Stimulated activated naive CD8-positive, alpha-beta T cell treated with anti-CD3 and anti-CD28 coated beads, Interleukin-15, amount 100 ng/mL, for 72 hours (primary cell): ENCODE data around the gene KANSL1.
A peak's percentile ranks its signal among the peaks of the same experiment; 100 is the strongest.
"Not testable (repeated sequence)": the region's sequence is repeated elsewhere in the genome, so short reads cannot be mapped to it uniquely, and the experiment has no call there.

Experiments
- ATAC-seq: fragments of 150-1000 bp; cut with Tn5 transposase; 2 replicates; pipeline ENCODE4 v1.10.0; 2021; ENCODE audit warnings: mild to moderate bottlenecking, moderate library complexity
- DNase-seq, 2 donors: peaks; one replicate each; pipeline ENCODE4 v3.0.0; 2021 to 2022
- H3K27ac Mint-ChIP-seq, 2 donors: one replicate each; pipeline ENCODE4 v1.8.0; 2022; ENCODE audit warnings: mild to moderate bottlenecking in 2 of 2, mixed read lengths in 2 of 2, moderate library complexity in 2 of 2
- H3K27me3 Mint-ChIP-seq: one replicate; pipeline ENCODE4 v1.8.0; 2022; ENCODE audit warnings: mixed read lengths
- H3K4me1 Mint-ChIP-seq: one replicate; pipeline ENCODE4 v1.8.0; 2022; ENCODE audit warnings: mild to moderate bottlenecking, mixed read lengths
- H3K4me3 Mint-ChIP-seq, 2 donors: one replicate each; pipeline ENCODE4 v1.8.0; 2022; ENCODE audit warnings: mild to moderate bottlenecking in 2 of 2, mixed read lengths in 2 of 2, moderate library complexity in 1 of 2
- H3K9me3 Mint-ChIP-seq, 2 donors: one replicate each; pipeline ENCODE4 v1.8.0; 2022; ENCODE audit warnings: mixed read lengths in 2 of 2

KANSL1 gene

DNA sequence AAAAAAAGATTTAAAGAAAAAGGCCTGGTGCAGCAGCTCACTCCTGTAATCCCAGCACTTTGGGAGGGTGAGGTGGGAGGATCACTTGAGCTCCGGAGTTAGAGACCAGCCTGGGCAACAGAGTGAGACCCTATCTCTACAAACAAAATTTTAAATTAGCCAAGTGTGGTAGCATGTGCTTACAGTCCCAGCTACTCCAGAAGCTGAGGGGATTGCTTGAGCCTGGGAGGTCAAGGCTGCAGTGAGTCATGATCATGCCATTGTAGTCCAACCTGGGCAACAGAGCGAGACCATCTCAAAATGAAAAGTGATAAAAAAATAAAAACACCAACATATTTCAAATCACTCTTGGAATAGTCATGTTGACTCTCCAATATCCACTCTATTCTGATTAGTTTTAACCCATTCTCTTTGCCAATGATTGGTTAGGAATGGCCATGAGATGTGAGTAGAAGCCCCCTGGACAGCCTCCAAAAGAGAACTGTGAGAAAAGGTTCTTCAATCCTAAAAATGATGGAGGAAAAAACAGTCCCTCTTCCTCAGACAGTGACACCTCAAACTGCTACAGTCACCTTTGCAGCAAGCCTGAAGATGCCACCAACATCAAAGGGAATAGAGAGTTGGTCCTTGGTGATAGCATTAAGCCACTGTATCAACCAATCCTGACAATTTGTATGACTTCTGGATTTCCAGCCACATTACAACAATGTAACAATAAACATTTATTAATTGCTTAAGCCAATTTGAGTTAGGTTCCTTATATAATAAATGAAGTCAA, 2.9 kb upstream of the KANSL1 start:
- H3K4me3 Mint-ChIP-seq: no peak overlapping the region
- DNase-seq (no peak), ATAC-seq (no peak)
- no peaks in the 10 kb centered on the region for H3K27me3 Mint-ChIP-seq
- H3K4me1 Mint-ChIP-seq: peaks cover 59% of the 10 kb centered on the region
- H3K27ac Mint-ChIP-seq: no peak overlapping the region
- H3K9me3 Mint-ChIP-seq: no peaks in the 10 kb centered on the region

DNA sequence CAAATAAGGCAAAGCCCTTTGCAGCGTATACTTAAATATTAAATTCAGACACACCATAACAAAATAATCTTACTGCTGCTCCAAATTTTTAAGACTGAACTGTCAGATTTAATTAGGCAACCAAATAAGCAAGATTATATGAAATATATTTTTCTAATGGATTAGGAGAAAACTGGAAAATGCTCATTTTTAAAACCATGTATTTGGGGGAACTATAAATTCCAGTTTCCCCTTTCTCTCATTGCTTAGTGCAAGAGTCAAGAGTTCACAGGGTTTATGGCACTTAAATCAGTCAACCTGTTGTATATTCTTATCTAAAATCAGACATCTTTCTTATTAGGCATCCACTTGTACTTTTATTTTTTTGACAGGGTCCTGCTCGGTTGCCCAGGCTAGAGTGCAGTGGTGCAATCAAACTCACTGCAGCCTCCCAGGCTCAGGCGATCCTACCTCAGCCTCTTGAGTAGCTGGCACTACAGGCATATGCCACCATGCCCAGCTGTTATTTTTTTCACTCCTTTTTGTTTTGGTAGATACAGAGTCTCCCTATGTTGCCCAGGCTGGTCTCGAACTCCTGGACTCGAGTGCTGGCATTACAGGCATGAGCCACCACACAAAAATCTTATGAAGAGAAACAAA, 2.1 kb upstream of the KANSL1 start:
- H3K9me3 Mint-ChIP-seq: no peaks in the 10 kb centered on the region
- DNase-seq: no peak
- H3K27me3 Mint-ChIP-seq: no peaks in the 10 kb centered on the region
- peak overlapping the region; percentile 73 to 89 for H3K4me3 Mint-ChIP-seq
- H3K4me1 Mint-ChIP-seq: peaks cover 55% of the 10 kb centered on the region
- no peak for ATAC-seq
- H3K27ac Mint-ChIP-seq: peak overlapping the region; percentile 8 to 42

DNA sequence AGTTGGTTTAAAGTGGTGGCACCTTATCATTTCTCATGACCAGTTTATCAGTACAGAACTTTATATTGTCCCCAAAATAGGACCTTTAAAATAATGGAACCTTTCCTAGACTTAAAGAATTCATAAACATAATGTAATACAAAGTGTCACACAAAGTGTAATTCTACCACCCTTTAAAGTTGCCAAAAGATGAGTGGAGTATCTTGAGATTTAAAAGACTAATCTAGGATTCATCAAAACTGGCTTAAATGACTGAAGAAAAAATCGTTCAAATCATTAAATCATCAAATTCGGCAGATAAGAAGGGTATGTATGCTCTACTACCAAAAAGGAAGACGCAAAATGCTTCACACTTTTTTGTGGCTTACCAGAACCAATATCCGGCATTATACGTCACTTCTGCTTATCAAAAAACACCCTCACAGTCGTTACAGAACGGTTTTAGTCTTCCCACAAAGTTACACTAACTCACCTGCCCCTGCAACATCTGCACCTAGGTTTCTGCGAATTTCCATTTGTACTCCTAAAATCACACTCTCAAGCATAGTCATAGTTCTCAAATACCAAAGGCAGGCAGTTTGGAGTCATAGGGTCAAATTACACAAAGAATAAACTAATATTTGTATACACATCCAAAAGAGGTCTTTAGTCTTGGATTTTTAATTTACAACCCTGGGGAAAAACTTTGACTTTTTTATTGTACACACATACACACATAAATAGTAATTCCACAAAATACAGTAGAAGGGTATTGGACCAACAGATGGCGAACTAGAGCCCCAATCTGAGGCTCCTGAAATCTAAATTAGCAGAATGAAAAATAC, 1.4 kb upstream of the KANSL1 start:
- H3K4me3 Mint-ChIP-seq: peak overlapping the region; percentile 73 to 89
- H3K4me1 Mint-ChIP-seq: peaks cover 55% of the 10 kb centered on the region
- H3K27me3 Mint-ChIP-seq: no peaks in the 10 kb centered on the region
- ATAC-seq: peak; percentile 56
- no peaks in the 10 kb centered on the region for H3K9me3 Mint-ChIP-seq
- H3K27ac Mint-ChIP-seq: peak overlapping the region; percentile 89 to 98
- peak; percentile 72 to 76 for DNase-seq

DNA sequence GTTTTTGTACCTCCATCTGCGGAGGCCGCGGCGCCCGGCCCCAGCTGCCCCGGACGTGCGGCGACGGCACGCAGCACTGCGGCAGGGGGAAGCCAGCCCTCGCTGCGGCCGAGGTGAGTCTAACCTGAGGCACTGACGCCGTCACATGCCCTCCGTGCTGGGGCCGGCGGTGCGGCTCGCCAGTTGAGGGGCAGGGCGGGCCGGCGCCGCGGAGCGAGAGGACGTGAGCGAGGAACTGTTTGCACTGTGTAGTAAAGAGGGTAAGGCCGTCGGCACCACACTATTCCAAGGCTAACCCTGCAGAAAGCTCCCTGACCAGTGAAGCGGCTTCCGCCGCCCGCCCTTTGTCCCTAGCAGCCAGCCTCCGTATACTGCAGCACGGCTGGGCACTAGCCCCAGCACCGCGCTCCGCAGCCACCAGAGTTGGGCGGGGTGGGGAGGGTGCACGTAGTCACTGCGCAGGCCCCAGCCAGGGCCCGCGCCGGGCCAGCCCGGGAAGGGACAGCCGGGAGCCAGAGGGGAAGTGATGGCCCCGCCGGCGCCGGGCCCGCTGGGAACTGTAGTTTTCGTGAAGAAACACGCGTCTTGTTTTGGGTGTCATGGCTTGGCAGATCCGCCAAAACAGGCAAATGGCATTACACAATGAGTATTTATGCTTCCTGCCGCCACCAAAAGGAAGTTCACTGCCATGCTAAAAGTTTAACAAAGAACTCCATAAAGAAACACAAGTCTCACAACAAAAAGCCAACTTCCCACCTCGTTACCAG, 580 bp upstream of the KANSL1 start:
- DNase-seq (peak; percentile 94 to 96), ATAC-seq (peak; percentile 83)
- H3K27ac Mint-ChIP-seq: peak overlapping the region; percentile 89 to 98
- H3K4me1 Mint-ChIP-seq: peaks cover 57% of the 10 kb centered on the region
- no peaks in the 10 kb centered on the region for H3K27me3 Mint-ChIP-seq
- no peaks in the 10 kb centered on the region for H3K9me3 Mint-ChIP-seq
- peak overlapping the region; percentile 73 to 89 for H3K4me3 Mint-ChIP-seq

DNA sequence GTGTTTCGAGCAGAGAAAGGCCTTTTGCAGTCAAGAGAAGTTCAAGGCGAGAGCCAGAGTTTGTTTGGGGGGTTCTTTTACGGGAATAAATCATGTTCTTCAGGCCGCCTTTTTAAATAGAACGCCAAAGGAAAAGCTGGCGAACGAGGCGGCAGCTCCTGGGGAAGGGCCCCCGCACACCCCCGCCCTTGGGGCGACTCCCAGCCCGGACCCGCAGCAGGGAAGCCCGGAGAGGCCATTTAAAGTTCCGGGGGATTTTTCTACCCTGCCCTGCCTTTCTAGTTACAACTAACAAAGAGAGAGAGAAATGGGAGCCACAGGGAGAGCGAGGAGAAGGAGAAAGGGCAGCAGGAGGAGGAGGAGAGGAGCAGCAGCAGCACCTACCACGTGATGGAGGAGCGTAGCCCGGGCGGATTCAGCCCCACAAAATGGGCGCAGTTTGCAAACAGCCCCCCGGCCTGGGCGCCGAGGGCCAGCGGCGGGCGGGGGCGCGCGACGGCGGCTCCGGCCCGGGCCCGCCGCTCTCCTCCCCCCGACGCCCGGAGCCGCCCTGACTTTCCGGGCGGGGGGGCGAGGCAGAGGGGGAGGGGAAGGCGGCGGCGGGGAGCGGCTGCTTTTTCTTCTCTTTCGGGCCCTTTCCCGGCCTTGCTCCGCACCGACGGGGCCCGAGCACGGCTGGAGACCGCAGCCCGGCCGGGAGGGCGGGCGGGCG, 634 bp downstream of the KANSL1 start:
- Mint-ChIP-seq H3K9me3 (no peaks in the 10 kb centered on the region), H3K27ac (peak overlapping the region; percentile 96 to 97), H3K27me3 (no peaks in the 10 kb centered on the region), H3K4me1 (peaks cover 64% of the 10 kb centered on the region), H3K4me3 (peak overlapping the region; percentile 89 to 91)
- ATAC-seq (peak; percentile 29), DNase-seq (peak; percentile 73 to 75)

DNA sequence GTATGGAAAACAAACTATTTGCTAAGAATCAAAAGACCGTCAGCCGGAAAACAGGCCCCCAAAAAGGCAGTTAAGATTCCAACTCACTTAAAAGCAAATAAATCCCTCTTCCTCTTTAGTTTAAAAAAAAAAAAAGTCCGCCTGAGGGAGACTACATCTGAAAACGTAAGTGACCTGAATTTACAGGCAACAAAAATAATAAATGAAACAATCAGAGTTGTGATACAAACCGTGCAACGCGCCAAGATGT, 1.1 kb downstream of the KANSL1 start:
- DNase-seq (no peak), ATAC-seq (no peak)
- Mint-ChIP-seq H3K4me1 (peaks cover 64% of the 10 kb centered on the region), H3K27me3 (no peaks in the 10 kb centered on the region), H3K4me3 (peak overlapping the region; percentile 89 to 91), H3K9me3 (no peaks in the 10 kb centered on the region), H3K27ac (peak overlapping the region; percentile 96 to 97)

DNA sequence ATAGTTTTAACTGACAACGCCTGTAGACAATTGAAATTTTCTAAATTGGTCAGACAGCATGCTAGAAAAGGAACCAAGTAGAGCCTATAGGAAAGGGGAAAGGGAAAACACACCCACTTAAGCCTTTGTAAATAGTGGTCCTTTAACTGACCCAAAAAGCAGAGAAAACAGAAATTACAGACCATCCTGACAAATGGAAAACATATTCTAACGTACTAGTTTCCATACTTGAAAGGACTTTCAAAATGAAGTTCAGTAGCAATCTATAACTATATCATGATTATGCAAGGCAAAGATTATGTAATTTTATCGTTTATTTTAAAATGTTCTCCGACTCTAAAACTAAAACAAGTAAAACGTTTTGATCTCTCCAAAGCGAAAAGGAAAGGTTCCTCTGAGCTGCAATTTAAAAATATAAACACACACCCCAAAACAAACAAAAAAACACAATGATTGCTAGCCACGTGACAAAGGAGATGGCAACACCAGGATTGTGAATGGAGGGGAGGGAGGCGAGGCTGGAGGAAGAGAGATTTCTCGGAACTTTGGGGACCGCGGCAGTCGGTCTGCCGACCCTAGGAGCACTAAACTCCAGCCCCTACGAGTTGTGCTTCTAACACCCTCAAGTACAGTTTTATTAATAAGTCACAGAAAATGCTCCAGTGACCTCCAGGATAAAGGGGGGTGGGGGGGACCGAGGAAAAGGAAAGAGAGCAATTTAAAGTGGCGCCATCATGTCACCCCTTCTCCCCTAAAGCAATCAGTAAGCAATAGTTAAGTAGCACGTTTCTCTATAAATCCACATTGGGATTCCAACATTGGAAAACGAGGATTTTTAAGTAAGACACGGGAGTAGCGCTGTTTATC, 1.7 kb downstream of the KANSL1 start:
- H3K4me3 Mint-ChIP-seq: peak overlapping the region; percentile 89 to 91
- ATAC-seq: no peak
- H3K9me3 Mint-ChIP-seq: no peaks in the 10 kb centered on the region
- peak in 1 of 2 donors; percentile 38 for DNase-seq
- H3K27me3 Mint-ChIP-seq: no peaks in the 10 kb centered on the region
- H3K27ac Mint-ChIP-seq: peak overlapping the region; percentile 96 to 97
- H3K4me1 Mint-ChIP-seq: peaks cover 66% of the 10 kb centered on the region

DNA sequence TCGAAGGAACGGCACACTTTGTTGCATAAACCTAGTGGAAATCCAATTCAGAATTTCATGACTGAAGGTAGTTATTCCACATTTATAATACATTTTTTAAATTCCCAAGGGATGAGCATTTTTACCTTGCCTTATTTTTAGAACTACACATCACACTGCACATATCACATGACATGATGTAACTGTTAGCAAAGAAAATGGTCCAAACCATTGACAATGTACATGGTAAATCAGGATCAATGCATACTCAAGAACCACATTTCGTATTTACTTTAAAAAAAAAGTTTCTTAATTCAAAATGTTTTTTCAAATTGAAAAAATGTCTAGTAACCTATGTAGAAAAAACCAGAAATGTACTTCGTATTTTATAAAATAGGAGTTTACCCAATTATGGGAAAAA, 2.5 kb downstream of the KANSL1 start:
- peak overlapping the region; percentile 83 to 86 for H3K27ac Mint-ChIP-seq
- H3K27me3 Mint-ChIP-seq: no peaks in the 10 kb centered on the region
- H3K4me1 Mint-ChIP-seq: peaks cover 63% of the 10 kb centered on the region
- peak overlapping the region; percentile 89 to 91 for H3K4me3 Mint-ChIP-seq
- no peak for ATAC-seq
- H3K9me3 Mint-ChIP-seq: no peaks in the 10 kb centered on the region
- DNase-seq: no peak

DNA sequence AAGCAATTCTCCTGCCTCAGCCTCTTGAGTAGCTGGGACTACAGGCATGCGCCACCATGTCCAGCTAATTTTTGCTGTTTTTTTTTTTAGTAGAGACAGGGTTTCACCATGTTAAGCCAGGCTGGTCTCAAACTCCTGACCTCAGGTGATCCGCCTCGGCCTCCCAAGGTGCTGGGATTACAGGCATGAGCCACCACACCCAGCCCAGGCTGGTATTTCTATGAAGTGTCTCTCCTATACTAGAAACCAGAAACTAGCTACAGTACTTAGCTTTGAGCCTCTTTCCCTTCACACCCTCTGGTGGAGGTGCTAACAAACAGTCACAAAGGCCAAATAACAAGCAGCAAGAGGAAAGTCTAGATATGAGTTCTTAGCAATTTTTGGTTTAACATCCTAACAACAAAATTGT, 6.4 kb downstream of the KANSL1 start:
- not testable (repeated sequence) for H3K27ac Mint-ChIP-seq, H3K9me3 Mint-ChIP-seq, H3K27me3 Mint-ChIP-seq
- peak; percentile 88 for ATAC-seq
- peak; percentile 38 to 46 for DNase-seq
- Mint-ChIP-seq H3K4me3 (peak overlapping the region; percentile 41 to 77), H3K4me1 (peaks cover 86% of the 10 kb centered on the region)

DNA sequence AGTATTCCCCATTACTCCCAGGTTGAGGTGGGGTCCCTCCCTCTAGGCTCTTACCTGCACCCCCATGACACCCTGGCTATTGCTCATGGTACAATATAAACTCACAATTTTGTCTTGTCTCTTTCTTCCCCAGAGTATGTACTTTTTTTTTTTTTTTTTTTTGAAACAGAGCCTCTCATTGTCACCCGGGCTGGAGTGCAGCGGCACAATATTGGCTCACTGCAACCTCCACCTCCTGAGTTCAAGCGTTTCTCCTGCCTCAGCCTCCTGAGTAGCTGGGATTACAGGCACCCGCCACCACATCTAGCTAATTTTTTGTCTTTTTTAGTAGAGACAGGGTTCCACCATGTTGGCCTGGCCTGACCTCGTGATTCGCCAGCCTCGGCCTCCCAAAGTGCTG, 8.5 kb downstream of the KANSL1 start:
- Mint-ChIP-seq H3K27ac (no peak overlapping the region), H3K9me3 (no peaks in the 10 kb centered on the region), H3K4me1 (peaks cover 97% of the 10 kb centered on the region), H3K4me3 (peak overlapping the region; percentile 7 to 33), H3K27me3 (no peaks in the 10 kb centered on the region)
- ATAC-seq: no peak
- DNase-seq: no peak

DNA sequence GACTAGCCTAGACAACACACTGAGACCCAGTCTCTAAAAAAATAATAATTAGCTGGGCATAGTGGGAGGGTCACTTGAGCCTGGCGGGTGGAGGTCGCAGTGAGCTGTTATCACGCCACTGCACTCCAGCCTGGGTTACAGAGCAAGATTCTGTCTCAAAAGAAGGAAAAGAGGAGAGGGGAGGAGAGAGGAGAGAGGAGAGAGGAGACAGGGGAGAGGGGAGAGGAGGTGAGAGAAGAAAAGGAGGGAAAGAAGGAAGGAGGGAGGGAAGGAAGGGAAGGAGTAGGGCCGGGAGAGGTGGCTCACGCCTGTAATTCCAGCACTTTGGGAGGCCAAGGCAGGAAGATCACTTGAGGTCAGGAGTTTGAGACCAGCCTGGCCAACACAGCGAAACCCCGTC, 9.8 kb downstream of the KANSL1 start:
- Mint-ChIP-seq H3K27ac (peak overlapping the region in 1 of 2 donors; percentile 87), H3K4me3 (peak overlapping the region; percentile 27 to 42), H3K4me1 (peaks cover 97% of the 10 kb centered on the region)
- ATAC-seq, H3K9me3 Mint-ChIP-seq, H3K27me3 Mint-ChIP-seq, DNase-seq: not testable (repeated sequence)

DNA sequence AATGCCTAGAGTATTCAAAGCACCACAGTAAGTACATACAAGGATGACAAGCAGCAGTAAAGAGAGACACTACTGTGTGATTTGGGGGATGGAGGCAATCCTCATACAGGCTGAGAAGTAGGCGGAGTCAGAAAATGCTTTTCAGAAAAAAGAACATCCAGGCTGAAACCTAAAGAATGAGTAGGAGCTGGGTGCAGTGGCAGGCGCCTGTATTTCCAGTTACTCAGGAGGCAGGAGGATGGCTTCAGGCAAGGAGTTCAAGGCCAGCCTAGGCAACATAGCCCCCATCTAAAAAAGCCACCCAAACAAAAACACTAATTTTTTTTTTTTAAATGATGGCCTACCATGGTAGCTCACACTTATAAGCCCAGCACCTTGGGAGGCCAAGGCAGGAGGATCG, 10.3 kb downstream of the KANSL1 start:
- peak overlapping the region; percentile 27 to 42 for H3K4me3 Mint-ChIP-seq
- H3K27ac Mint-ChIP-seq: peak overlapping the region; percentile 87 to 89
- no peaks in the 10 kb centered on the region for H3K9me3 Mint-ChIP-seq
- no peaks in the 10 kb centered on the region for H3K27me3 Mint-ChIP-seq
- ATAC-seq (peak; percentile 29), DNase-seq (no peak)
- peaks cover 97% of the 10 kb centered on the region for H3K4me1 Mint-ChIP-seq

DNA sequence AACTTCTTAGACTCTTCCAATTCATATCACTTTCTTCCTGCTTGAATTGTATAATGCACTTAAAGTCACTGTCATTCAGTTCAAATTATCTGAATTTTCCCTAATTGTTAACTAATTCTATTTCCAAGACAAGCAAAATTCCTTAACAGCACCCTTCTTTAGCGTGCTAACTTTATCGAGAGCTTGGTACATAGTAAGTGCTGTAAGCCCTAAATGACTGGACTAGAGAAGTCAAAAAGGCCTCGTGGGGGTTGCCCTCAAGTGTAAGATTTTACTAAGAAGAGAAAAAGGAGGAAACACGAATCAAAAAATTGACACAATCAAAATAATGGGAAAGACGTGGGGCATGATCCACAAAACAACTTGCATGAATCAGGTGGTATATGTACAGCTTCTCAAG, 11.3 kb downstream of the KANSL1 start:
- DNase-seq (no peak), ATAC-seq (no peak)
- no peaks in the 10 kb centered on the region for H3K27me3 Mint-ChIP-seq
- peak overlapping the region in 1 of 2 donors; percentile 47 for H3K27ac Mint-ChIP-seq
- H3K9me3 Mint-ChIP-seq: no peaks in the 10 kb centered on the region
- H3K4me1 Mint-ChIP-seq: peaks cover 95% of the 10 kb centered on the region
- H3K4me3 Mint-ChIP-seq: peak overlapping the region; percentile 19 to 47

DNA sequence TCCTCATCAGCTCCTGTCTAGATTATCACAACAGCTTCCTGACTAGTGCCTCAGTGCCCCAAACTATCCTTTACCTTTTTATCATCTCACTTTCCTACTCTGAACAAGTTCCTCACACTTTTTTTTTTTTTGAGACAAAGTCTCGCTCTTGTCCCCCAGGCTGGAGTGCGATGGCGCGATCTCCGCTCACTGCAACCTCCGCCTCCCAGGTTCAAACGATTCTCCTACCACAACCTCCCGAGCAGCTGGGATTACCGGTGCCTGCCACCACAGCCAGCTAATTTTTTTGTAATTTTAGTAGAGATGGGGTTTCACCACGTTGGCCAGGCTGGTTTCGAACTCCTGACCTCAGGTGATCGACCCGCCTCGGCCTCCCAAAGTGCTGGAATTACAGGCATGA, 11.9 kb downstream of the KANSL1 start:
- peak overlapping the region; percentile 53 to 93 for H3K27ac Mint-ChIP-seq

More for the DNA sequence above, 11.9 kb downstream of the KANSL1 start:
- not testable (repeated sequence) for H3K9me3 Mint-ChIP-seq, H3K27me3 Mint-ChIP-seq, DNase-seq, ATAC-seq
- H3K4me1 Mint-ChIP-seq: peaks cover 96% of the 10 kb centered on the region
- peak overlapping the region; percentile 19 to 47 for H3K4me3 Mint-ChIP-seq
